ENCODE measurements around the gene RARB.

Gene RARB

GRCh38 chr3:25479727-25480010 is 51.6 kb downstream of the RARB start:
- no peak overlapping the region for H3K4me3 ChIP-seq (ENCODE audit: control insufficient read depth, low read depth, low read length)
- no peak for DNase-seq (ENCODE audit: low read depth)
- TF ChIP-seq CTCF (IDR thresholded peaks at IDR 0.05; ENCODE audit: control insufficient read depth, insufficient read depth, low read depth, low read length, missing control alignments), result no peak

GRCh38 chr3:25480811-25481210 is 52.7 kb downstream of the RARB start:
- no peak for TF ChIP-seq CTCF (IDR thresholded peaks at IDR 0.05; ENCODE audit: control insufficient read depth, insufficient read depth, low read depth, low read length, missing control alignments)
- no peak overlapping the region for H3K4me3 ChIP-seq (ENCODE audit: control insufficient read depth, low read depth, low read length)
- no peak for DNase-seq (ENCODE audit: low read depth)

- no peak overlapping the region for H3K4me3 ChIP-seq (ENCODE audit: control insufficient read depth, low read depth, low read length)
- TF ChIP-seq CTCF (IDR thresholded peaks at IDR 0.05; ENCODE audit: control insufficient read depth, insufficient read depth, low read depth, low read length, missing control alignments), result no peak
- no peak for DNase-seq (ENCODE audit: low read depth)
Measured at GRCh38 chr3:25481386-25481785, 53.3 kb downstream of the RARB start.

- no peak overlapping the region for H3K4me3 ChIP-seq (ENCODE audit: control insufficient read depth, low read depth, low read length)
- no peak for TF ChIP-seq CTCF (IDR thresholded peaks at IDR 0.05; ENCODE audit: control insufficient read depth, insufficient read depth, low read depth, low read length, missing control alignments)
- no peak for DNase-seq (ENCODE audit: low read depth)
Measured at GRCh38 chr3:25483456-25483855, 55.4 kb downstream of the RARB start.

GRCh38 chr3:25485673-25486072 is 57.6 kb downstream of the RARB start:
- H3K4me3 ChIP-seq (ENCODE audit: control insufficient read depth, low read depth, low read length), result no peak overlapping the region
- no peak for TF ChIP-seq CTCF (IDR thresholded peaks at IDR 0.05; ENCODE audit: control insufficient read depth, insufficient read depth, low read depth, low read length, missing control alignments)
- DNase-seq (ENCODE audit: low read depth), result no peak

- H3K4me3 ChIP-seq (ENCODE audit: control insufficient read depth, low read depth, low read length), result no peak overlapping the region
- DNase-seq (ENCODE audit: low read depth), result no peak
- TF ChIP-seq CTCF (IDR thresholded peaks at IDR 0.05; ENCODE audit: control insufficient read depth, insufficient read depth, low read depth, low read length, missing control alignments), result no peak
Measured at GRCh38 chr3:25486932-25487331, 58.9 kb downstream of the RARB start.

GRCh38 chr3:25489858-25490593 is 62.0 kb downstream of the RARB start:
- no peak for TF ChIP-seq CTCF (IDR thresholded peaks at IDR 0.05; ENCODE audit: control insufficient read depth, insufficient read depth, low read depth, low read length, missing control alignments)

More at GRCh38 chr3:25489858-25490593, 62.0 kb downstream of the RARB start:
- no peak overlapping the region for H3K4me3 ChIP-seq (ENCODE audit: control insufficient read depth, low read depth, low read length)
- no peak for DNase-seq (ENCODE audit: low read depth)
